HG03521 (cell line): Measurements from ENCODE around the gene ZBTB7B.

ENCODE experiments used
- ATAC-seq: cut with Tn5 transposase; IDR thresholded peaks from one replicate; pipeline ENCODE4 v1.9.1; 2021; ENCODE audit warnings: mild to moderate bottlenecking, moderate library complexity; ENCODE audit not compliant: unreplicated experiment

Gene ZBTB7B

DNA sequence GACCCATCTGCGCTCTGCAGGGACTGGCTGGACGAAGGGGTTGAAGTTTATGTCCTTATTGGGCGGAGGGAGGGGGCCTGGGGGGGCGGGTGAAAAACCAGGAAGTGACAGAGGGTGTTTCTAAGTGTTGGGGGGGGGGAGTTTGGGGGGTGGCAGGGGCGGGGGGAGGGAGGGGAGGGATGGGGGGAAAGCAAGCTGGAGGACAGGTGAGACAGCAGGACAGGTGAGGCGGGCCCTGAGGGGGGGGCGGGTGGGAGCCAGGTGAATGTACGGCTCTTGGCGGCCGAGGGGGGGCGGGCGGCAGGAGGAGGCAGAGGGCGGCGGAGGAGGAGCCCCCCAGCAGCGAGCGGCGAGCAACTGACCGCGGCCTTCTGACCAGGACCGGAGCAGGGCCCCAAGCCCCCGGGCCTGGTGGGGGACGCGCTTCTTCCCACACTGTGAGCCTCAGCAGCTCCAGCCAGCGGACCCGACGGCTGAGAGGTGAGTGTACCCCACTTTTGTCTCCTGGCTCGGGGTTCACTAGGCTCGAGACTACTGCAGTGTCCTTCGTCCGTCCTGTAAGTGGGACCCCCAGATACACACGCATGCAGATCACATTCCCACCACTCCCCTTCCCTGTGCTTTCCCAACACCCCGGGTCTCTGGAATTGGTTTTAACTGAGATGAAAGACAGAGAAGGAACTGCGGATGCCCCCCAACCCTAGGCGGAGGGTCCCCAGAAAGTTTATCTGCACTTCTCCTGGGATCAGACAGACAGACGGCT lies at the start of gene ZBTB7B:
Gene ZBTB7B, plus strand, starts transcription at position 339 of the 763 bp plus-strand sequence. CDS start 11,859 bp downstream, outside the sequence.
- ATAC-seq, result peak; percentile 4

DNA sequence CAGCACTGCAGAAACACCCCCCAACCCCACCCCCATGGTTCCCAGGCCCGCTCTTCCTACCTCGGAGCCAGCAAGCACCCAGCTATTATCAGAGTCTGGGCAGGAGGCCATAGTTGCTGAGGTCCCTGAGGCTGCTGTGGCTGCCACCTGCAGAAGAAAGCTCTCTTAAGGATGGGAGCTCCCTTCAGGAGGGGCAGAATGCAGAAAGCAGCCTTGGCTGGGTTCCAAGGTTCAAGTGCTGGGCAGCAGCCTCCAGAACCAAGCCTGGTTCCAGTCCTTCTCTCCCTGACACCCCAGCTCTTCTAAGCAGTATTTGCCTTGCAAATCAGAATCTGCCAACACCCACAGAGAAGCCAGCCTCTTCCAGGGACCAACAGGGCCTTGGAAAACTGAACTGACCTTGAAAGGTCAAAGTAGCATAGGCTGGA lies 49.0 kb upstream of the ZBTB7B start:
- ATAC-seq, result no peak

DNA sequence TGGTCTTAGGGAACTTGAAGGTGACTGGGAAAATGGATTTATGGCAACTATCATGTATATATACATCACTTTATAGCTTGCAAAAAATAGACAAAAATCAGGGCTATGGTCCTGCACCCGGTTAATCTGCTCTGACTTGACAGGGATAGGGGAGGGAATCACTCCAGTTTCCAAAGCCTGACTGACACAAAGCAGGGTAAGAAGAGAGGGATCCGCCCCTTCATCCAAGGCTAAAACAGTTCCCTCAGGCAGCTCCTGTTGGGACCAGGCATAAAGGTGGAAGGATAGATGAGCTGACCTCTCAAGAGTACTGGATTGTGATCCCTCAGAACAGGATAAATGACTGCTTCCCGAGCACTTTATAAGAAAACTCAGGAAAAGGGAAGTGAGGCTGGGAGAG lies 48.1 kb upstream of the ZBTB7B start:
- no peak for ATAC-seq

DNA sequence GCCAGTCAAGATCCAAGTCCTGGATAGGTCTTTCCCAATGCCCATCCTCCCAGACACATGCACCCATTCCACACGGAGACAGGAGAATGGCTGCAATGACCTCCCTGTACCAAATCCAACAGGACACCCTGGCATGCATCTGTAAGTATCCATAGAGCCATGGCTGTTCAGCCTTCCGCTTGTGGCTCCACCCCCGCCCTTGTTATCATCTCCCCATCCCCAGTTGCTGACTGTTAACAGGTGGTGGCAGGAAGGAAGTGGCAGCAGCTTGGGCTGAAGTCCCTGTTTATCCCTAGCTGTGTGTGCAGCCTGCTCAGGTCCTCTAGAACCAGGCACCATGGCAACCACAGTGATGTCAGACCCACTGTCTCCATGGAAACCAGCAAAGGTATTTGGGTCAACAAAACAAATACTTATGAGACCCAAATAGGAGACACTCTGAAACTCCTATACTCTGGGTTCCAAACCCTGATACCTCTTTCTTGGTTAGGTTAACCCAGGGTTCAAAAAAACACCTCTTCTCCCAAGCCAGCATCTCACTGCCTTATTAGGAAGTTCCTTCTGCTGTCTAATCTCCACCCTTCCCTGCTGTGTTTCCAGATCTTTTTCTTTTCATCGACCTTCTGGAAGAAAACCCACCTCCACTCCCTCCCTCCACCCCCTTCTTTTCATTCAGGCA lies 47.4 kb upstream of the ZBTB7B start:
- peak; percentile 57 for ATAC-seq

DNA sequence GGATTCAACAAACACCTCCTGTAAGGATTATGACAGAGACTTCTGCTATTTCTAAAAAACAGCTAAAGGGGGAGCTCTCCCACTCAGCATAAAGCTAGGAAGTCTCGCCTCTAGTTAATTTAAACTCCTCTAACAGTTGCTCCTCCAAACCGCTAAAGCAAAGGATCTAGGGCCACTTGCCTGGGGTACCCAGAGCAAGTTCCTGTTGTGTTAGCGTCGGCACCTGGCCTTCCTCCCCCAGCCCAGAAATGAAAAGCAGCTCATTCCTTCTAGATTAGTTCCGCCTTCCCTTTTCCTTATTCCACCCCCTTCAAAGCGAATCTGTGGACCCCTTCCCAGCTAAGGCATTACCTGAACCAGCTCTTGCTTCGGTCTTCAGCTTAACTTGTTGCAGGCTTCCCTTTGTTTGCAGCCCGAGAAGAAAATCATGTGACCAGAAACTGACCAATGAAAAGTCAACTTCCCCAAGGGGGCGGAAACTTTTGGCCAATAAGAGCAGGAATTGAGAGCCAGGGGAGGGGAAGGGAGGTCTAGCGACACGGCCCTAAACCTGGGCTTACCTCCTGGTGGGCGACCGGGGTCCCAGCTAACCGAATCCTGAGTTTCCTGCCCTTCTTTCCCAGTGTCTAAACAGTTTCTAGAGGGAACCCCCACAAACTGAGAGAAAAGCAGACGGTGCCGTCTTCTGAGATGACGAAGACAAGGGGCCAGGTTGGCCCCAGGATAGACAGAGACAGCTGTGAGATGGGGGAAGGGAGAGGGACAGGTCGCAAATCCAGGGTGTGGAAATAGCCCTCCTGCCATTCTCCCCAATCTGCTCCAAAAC lies 46.7 kb upstream of the ZBTB7B start, which contains the start of gene PBXIP1:
Gene PBXIP1, minus strand, starts transcription at position 382 of the 826 bp plus-strand sequence. CDS start 2,378 bp downstream, outside the sequence.
- peak; percentile 48 for ATAC-seq

DNA sequence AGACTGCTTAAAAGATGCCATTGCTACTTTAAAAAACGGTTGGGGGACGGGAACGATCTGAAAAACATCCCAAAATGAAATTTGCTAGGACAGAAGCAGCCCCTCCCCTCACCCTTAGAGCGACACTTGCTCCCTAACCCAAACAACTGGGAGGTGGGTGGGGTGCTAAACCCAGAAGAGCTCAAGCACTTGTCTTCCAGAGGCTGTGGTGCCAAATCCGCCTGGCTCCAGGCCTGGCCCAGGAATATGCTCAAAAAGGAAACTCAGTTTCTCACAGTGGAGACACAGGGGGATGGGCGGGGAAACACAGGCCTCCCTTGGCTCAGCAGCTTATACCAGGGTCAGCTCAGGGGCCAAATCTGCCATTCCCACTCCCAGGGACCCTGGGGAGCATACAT lies 46.1 kb upstream of the ZBTB7B start:
- no peak for ATAC-seq

DNA sequence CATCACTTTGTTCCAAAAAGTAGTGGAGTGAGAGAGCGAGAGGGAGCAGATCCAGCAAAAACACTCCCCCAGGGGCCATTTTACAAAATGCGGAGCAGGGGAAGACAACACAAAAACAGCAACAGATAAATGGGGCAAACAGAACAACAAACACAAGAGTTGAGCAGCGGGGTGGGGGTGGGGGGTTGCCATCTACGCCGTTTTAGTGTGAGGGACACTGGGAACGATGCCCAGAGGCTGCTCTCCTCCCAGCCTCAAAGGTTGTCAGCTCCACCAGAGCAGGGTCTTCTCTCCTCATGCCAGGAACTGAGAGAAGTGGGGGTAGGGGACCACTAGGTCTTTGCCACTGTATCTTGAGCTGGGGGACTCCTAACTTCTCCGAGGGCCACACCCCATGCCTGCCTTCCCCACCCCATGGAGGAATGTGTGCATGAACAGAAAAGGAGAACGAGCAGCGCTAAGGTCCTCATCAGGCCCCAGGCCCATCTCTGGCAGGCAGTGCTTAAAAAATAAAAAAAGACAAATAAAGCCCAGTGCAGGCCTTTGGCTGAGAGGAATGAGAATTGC lies 45.4 kb upstream of the ZBTB7B start:
- ATAC-seq, result no peak

DNA sequence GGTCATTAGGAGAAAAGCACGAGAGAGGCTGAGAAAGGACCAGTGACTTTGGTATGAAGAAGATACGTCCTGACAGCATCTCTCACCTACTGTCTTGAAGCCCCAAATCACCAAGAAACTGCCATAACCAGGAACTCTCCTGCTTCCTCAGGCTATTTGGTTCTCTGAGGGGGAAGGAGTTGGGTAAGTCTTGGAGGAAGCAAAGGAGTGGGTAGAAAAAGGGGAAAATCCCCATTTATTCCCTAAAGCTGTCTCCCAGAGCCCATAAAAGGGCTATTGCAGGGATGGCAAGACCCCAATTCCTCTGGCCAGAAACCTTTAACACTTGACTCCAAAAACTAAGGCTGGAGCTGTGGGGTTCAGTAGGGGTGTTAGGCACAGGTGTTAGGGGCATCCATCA lies 44.6 kb upstream of the ZBTB7B start:
- no peak for ATAC-seq

DNA sequence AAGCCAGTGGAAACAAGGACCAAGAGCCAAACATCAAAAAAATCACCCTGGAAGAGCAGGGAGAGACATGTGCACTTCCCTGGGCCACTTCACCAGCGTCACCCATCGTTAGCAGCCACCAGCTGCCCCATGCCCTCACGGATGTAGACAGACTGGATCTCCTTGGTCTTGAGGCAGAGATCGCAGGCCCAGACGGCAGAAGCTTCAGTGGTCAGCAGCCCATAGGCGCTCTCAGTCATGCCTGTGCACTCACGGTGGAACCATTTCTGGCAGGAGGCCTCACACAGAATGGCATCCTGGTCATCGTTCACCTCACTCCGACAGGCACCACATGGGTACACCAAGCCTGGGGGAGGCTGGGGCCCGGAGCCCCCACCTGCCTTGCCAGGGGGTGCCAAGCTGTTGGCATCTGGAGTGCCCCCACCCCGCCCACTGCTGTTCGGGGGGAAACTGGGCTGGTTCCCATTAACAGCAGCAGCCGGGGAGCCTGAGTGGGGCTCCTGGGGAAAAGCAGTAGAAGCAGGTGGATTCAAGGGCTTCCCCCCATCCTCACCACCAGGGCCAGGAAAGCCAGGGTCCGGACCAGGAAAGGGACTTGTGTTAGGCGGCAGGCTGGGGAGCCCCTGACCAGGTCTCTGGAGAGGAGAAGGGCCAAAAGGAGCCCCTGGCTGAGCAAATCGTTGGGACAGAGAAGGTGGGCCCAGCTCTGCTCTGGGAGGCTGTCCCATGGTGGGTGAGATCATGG lies 43.7 kb upstream of the ZBTB7B start:
- ATAC-seq, result no peak

DNA sequence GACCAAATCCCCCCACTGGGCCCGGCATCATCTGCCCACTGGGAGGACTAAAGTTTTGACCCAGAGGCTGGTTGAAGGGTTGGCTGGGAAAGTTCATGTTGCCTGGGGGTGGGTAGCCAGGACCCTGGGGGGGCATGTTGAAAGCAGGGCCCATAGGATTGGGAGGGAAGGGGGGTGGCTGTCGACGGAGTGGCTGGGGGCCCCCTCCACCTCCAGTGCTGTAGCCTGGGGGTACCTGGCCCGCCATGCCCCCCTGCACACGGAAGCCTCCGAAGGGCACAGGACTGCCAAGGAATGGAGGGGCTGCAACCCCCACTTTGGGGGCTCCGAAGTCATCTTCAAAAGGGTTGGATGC lies 43.2 kb upstream of the ZBTB7B start:
- no peak for ATAC-seq

DNA sequence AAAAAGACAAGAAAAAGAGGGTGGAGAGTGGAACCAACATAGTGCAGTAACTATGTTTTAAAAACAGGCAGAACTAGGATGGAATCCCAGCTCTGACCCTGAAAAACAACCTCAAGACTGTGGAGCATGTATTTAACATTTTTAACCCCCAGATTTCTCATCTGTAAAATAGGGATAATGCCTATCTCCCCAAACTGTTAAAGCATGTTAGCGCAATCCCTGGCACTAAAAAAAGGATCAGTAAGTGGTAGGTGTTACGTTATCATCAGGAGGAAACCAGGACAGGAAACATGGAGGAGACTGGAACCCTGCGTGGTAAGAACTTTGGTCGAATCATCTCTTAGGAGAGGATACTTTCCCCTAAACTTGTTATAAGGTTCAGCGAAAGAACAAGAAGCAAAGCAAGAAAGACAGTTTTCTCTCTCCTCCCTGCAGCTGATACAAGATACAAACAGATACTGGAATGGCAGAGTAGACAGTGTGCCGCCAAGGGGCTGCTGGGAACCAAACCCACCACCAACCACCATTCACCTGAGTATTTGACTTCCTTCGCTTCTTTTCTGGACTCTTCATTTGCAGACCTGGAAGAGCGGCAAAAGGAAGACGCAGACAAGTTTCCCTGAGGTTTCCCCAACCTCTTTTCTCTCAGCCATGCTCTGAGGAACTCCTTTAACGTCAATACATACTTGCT lies 42.0 kb upstream of the ZBTB7B start:
- ATAC-seq, result no peak

DNA sequence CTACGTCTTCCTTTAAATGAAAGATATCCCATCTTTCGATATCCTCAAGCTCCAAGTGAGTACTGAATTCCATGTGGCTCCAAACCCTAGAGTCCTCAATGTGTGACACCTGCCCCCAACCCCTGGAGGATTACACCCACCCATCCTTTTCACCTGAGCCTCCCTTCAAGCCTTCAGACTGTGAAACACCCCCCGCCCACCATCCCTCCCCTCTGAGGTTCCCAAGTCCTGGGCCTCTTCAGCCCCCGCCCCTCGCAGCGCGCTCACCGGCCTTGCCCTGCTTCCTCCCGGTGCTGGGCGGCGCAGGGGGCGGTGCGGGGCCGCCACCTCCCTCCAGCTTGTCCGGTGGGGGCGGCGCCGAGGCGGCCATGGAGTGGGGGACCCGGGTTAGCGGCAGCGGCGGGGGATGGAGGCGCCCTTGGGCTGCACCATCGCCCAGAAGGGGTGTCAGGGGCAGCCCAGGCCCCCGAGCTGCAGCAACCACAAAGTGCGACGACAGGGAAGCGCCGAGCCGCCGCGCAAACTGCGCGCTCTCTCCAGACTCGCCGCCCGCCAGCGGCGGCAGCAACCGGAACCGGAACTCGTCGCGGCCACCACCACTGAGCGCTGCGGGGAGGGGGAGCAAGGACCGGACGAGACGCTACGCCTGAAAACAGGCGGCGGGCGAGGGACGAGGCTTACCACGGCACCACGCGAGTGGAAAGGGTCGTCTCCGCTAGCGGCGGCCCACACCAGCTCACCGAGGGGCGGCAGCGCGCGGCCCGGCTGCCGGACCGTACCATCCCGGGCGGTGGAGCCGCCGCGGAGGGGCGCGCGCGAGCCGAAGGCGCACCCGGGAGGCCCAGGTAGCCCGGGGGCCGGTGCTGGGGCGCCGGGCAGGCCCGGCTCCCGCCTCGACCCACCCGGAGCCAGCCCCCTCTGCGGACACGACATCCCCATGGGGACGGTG lies 41.1 kb upstream of the ZBTB7B start, which contains the start of gene PYGO2:
Gene PYGO2, minus strand, starts transcription at position 576 of the 949 bp plus-strand sequence. Its CDS starts 206 bp downstream, at position 370.
- peak; percentile 64 for ATAC-seq

DNA sequence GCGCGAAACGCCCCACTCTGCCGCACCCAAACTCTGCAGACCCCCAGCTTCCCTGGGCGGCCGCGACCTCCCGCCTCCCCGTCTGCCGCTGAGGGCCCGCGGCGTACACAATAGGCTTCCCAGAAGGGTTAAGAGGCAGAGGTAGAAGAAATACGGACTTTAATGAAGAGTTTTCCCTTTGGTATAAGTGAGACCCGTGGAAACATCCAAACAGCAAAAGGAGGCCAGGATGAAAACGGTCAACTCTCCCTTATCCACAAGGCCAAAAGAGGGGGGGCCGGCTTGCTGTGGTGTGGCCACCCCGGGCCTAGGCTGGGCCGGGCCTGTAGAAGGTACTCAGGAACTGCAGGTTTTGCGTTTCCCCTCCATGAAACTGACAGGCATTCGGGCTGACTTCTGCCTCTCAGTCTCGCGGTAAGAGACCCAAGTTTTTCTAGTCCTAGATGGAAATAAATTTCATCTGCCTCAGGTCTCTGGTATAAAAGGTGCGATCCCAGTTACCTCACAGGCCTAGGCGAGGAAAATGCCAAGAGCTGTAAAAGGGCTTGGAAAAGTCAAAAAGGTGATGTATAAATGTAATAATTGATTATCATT lies 40.3 kb upstream of the ZBTB7B start:
- no peak for ATAC-seq

DNA sequence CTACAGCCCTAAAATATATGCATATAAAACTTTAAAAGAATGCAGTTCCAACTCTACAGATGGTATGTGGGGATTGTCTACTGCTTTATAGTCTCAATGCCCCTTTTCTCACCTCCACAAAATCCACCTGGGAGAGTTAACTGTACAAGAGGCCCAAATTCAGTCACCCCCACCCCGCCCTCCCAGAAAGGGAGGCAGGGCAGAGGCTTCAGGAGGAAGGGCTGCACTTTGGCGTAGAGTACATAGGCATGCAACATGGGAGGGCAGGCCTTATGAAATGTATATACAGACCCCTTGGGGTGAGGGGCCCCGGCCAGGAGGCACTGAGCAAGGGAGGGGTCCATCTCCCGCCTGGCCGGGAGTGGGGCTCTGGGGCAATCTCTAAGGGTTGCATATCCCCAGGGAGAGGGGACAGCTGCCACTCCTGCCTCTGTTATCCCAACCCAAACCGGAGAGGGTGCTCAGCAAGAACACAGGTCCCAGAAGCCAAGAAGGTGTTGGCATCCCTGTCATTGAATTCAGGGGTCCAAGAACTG lies 39.7 kb upstream of the ZBTB7B start:
- ATAC-seq, result no peak

DNA sequence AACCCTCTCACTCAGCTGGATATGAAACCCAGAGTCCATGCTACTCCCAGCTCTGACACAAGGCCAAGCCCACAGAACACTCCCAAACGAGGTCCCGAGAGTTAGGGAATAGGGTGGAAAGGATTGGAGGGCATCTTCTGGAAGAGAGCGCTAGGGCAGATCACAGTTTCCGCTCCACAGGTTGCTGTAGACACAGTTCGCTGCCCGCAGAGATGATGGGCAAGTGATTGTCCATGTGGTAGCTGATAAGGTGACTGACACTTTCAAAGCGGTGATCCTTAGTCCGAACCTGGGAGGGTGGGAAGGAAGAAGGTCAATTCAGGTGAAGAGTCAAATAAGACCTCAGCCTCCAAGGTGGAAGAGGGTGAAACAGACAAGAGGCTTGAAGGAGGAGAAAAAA lies 39.0 kb upstream of the ZBTB7B start:
- no peak for ATAC-seq

DNA sequence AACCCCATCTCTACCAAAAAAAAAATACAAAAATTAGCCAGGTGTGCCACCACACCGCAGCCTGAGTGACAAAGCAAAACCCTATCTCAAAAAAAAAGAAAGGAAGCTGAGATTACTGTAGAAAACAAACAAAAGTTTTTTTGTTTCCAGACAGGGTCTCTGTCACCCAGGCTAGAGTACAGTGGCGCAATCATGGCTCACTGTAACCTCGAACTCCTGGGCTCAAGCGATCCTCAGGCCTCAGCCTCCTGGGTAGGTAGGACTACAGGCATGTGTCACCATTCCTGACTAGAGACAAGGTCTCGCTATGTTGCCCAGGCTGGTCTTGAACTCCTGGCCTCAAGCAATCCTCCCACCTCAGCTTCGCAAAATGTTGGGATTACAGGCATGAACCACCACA lies 38.2 kb upstream of the ZBTB7B start:
- no peak for ATAC-seq

DNA sequence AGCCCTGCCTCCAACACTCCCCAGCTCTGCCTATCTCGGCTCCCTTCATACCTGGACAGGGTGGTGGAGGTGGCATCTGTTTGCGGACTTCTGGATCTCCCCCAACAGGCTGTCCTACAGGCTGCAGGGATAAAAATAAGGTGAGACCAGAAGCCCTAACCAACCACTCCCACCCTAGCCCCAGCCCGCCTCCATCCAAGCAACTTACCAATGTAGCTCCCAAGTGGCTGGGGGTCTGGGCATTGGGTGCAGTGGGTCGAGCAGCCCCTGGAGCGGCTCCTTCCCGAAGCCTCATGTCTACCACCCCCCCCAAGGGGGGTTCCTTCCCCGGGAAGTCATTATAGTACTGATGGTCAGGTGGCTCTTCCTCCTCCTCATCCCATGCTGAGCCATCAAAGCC lies 36.5 kb upstream of the ZBTB7B start:
- no peak for ATAC-seq
